ENCODE results near the gene LCAT.
A peak's percentile ranks its signal among the peaks of the same experiment; 100 is the strongest.

Gene LCAT

DNA sequence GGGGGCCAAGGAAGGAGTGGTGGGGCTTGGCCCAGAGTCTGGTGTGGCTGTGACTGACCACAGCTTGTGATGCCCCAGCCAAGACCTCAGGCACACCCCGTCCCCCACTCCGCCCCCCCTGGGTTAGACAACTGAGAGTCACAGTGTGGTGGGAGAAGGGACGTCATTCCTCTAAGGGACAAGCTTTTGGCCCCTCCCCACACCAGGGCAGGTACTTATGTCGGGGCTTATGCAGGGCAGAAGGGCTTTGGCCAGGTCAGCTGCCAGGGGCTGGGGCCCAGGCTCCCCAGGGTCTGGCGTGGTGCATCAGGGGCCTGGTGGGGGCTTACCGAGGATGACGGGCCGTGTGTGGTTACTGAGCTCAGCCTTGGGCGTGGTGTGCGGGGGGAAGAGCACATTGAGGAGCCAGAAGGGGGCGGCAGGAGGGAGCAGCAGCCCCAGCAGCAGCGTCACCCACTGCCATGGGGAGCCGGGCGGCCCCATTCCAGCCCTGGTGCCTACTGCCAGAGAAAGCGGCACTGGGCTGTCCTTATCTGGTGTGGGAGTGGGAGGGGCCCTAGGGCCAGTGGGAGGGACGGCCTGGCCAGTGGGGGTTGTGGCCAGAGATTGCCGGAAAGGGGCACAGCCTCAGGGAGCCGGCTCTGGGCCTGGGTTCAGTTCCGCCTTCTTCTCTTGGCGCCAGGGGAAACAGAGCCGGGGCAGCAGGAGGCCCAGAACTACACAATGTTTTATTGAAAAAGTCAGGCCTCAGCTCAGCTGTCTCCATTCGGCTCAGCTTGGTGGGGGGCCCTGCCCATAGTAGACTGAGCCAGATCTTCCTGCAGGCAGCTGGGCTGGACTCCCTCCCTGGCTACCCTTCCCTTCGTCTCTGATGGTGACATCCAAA lies at the start of gene LCAT:
TSS of gene LCAT (minus strand) at position 502 of the 886 bp plus-strand sequence. CDS start at position 483, 19 bp downstream.
- H3K4me3 ChIP-seq (ENCODE audit: low read depth, low read length), result no peak within 1 kb of the TSS
- TF ChIP-seq, protein P1, sequence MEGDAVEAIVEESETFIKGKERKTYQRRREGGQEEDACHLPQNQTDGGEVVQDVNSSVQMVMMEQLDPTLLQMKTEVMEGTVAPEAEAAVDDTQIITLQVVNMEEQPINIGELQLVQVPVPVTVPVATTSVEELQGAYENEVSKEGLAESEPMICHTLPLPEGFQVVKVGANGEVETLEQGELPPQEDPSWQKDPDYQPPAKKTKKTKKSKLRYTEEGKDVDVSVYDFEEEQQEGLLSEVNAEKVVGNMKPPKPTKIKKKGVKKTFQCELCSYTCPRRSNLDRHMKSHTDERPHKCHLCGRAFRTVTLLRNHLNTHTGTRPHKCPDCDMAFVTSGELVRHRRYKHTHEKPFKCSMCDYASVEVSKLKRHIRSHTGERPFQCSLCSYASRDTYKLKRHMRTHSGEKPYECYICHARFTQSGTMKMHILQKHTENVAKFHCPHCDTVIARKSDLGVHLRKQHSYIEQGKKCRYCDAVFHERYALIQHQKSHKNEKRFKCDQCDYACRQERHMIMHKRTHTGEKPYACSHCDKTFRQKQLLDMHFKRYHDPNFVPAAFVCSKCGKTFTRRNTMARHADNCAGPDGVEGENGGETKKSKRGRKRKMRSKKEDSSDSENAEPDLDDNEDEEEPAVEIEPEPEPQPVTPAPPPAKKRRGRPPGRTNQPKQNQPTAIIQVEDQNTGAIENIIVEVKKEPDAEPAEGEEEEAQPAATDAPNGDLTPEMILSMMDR (IDR thresholded peaks at IDR 0.05; ENCODE audit: insufficient read depth, low read length, missing control alignments), result no peak
- no peak for DNase-seq (ENCODE audit: low read depth, low spot score)
- ChIA-PET POLR2A (no interaction called here), CTCF (interaction anchor here (1.0 to 3.5 kb wide), 7 partner anchors 10 to 127 kb away, joined by 3 to 34 read pairs (median 4); partner anchors contain the start of gene NRN1L)

GRCh38 chr16:67993207-67994039 lies 49.5 kb upstream of the LCAT start:
- TF ChIP-seq, protein P1 (IDR thresholded peaks at IDR 0.05; ENCODE audit: insufficient read depth, low read length, missing control alignments), result peak; percentile 97
- ChIA-PET POLR2A (interaction anchor here (0.6 kb wide), 1 partner anchor 160 kb away, joined by 3 read pairs; no protein-coding TSS in a partner anchor), CTCF (interaction anchor here (0.5 to 6.3 kb wide), 18 partner anchors 8 to 333 kb away, joined by 3 to 63 read pairs (median 4); partner anchors contain the start of genes DPEP2NB and DPEP3)
- H3K4me3 ChIP-seq (ENCODE audit: low read depth, low read length), result peak overlapping the region; percentile 12; the same call in 1 of the 2 replicates
- DNase-seq (ENCODE audit: low read depth, low spot score), result no peak

- TF ChIP-seq, protein P1 (IDR thresholded peaks at IDR 0.05; ENCODE audit: insufficient read depth, low read length, missing control alignments), result no peak
- CTCF ChIA-PET, result interaction anchor here (0.6 to 6.3 kb wide), 21 partner anchors 8 to 320 kb away, joined by 3 to 63 read pairs (median 3); partner anchors contain the start of genes DPEP2NB and DPEP3
- H3K4me3 ChIP-seq (ENCODE audit: low read depth, low read length), result no peak overlapping the region
- POLR2A ChIA-PET, result no interaction called here
- no peak for DNase-seq (ENCODE audit: low read depth, low spot score)
Observed at GRCh38 chr16:67992661-67993206, 48.8 kb upstream of the LCAT start.

DNA sequence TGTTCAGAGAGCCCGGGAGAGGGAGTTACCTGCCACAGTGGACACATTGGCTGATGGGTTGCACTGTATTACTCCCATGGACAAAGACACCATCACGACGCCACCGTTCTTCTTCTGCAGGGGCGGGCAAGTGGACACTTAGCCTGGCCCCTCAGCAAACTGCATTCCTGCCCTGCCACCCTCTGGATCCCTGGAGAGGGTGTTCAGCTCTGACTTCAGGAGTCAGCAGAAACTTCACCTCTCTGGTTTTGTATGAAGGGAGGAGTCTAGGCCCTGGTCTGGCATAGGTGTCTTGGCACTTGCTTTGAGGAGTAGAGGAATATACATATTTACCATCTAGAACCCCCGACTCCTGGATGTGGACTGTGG lies 46.1 kb upstream of the LCAT start:
- no peak overlapping the region for H3K4me3 ChIP-seq (ENCODE audit: low read depth, low read length)
- POLR2A ChIA-PET, result interaction anchor here (0.6 kb wide), 1 partner anchor 23 kb away, joined by 4 read pairs; no protein-coding TSS in a partner anchor
- DNase-seq (ENCODE audit: low read depth, low spot score), result no peak
- CTCF ChIA-PET, result interaction anchor here (0.8 to 5.6 kb wide), 5 partner anchors 10 to 239 kb away, joined by 3 to 63 read pairs (median 5); no protein-coding TSS in a partner anchor
- TF ChIP-seq, protein P1 (IDR thresholded peaks at IDR 0.05; ENCODE audit: insufficient read depth, low read length, missing control alignments), result no peak

DNA sequence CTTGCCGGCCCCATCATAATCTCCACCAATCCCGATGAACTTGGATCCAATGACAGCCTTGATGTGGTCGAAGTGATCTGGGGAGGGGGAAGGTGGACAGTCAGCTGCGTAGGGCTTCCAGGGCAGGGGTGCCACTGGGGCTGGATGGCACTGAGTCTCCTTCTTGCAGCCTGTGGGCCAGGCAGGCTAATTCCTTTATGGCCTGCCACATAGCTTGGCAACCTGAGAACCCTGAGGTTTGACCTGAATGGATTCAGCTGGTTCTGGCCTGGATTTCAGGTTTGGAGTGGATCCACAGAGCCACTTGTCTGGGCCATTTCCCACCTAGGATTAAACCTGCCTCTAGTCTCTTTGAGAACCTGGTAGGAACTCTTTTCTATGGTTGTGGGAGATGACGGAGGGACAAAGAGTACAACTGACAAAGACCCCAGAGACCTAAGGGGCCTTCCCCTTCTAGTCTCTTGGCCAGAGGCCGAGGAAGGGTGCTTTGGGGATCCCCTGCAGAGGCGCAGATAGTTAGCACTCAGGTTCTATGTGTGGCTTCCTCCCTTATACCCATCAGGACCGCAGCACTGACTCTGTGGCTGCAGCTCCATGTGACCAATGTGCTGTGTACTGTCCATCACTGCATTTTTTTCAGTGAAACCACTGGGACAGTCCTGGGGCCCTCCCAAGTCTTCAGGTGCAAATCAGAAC lies 45.5 kb upstream of the LCAT start:
- TF ChIP-seq, protein P1 (IDR thresholded peaks at IDR 0.05; ENCODE audit: insufficient read depth, low read length, missing control alignments), result no peak
- no peak overlapping the region for H3K4me3 ChIP-seq (ENCODE audit: low read depth, low read length)
- POLR2A ChIA-PET, result interaction anchor here (0.6 kb wide), 1 partner anchor 23 kb away, joined by 4 read pairs; no protein-coding TSS in a partner anchor
- CTCF ChIA-PET, result interaction anchor here (0.8 to 5.6 kb wide), 5 partner anchors 11 to 239 kb away, joined by 3 to 63 read pairs (median 5); no protein-coding TSS in a partner anchor
- DNase-seq (ENCODE audit: low read depth, low spot score), result no peak
